ENCODE measurements around the gene ADSS1.

Gene ADSS1

GRCh38 chr14:104794631-104794992 is 70.6 kb downstream of the ADSS1 start:
- peaks cover 4% of the 10 kb centered on the region for H3F3A ChIP-seq (ENCODE audit: insufficient read depth, low read length)
- H3K79me2 ChIP-seq (ENCODE audit: insufficient read depth, low read length), result no peaks in the 10 kb centered on the region
- H4K20me1 ChIP-seq (ENCODE audit: insufficient read depth, low read length), result no peaks in the 10 kb centered on the region
- TF ChIP-seq CTCF (IDR thresholded peaks at IDR 0.05; ENCODE audit: low read length) (peak; percentile 19; the same call in 1 of the 2 replicates), EZH2 (IDR thresholded peaks at IDR 0.05; ENCODE audit: borderline replicate concordance, low read length) (no peak)
- H3K9me3 ChIP-seq (ENCODE audit: low read length), result no peaks in the 10 kb centered on the region
- no peak overlapping the region for H2AFZ ChIP-seq (ENCODE audit: low read length)
- peaks cover 26% of the 10 kb centered on the region for H3K4me1 ChIP-seq (ENCODE audit: insufficient read depth, low read length, severe bottlenecking)
- no peaks in the 10 kb centered on the region for H3K9me2 ChIP-seq (ENCODE audit: low read depth, low read length)
- peak overlapping the region; percentile 2 for H3K27ac ChIP-seq (ENCODE audit: low read depth, low read length, poor library complexity, severe bottlenecking)
- peaks cover under 1% of the 10 kb centered on the region; the same call in 1 of the 2 replicates for H3K27me3 ChIP-seq (ENCODE audit: insufficient read depth, low read length)
- H3K4me3 ChIP-seq (ENCODE audit: low read depth, low read length, poor library complexity, severe bottlenecking), result peak overlapping the region; percentile 89
- peak overlapping the region; percentile 78 for H3K9ac ChIP-seq (ENCODE audit: low read length)
- peaks cover 15% of the 10 kb centered on the region; the same call in 1 of the 2 replicates for H3K36me3 ChIP-seq (ENCODE audit: insufficient read depth, low read length)
- peak overlapping the region; percentile 96 for H3K4me2 ChIP-seq (ENCODE audit: low read length)

- H3F3A ChIP-seq (ENCODE audit: insufficient read depth, low read length), result peaks cover 9% of the 10 kb centered on the region
- H3K27ac ChIP-seq (ENCODE audit: low read depth, low read length, poor library complexity, severe bottlenecking), result peak within 1 kb of the TSS; percentile 2
- H3K4me3 ChIP-seq (ENCODE audit: low read depth, low read length, poor library complexity, severe bottlenecking), result peak within 1 kb of the TSS; percentile 89
- H3K9me3 ChIP-seq (ENCODE audit: low read length), result no peaks in the 10 kb centered on the region
- H3K9me2 ChIP-seq (ENCODE audit: low read depth, low read length), result no peaks in the 10 kb centered on the region
- H3K27me3 ChIP-seq (ENCODE audit: insufficient read depth, low read length), result peaks cover 5% of the 10 kb centered on the region; the same call in 1 of the 2 replicates
- H2AFZ ChIP-seq (ENCODE audit: low read length), result no peak within 1 kb of the TSS
- TF ChIP-seq CTCF (IDR thresholded peaks at IDR 0.05; ENCODE audit: low read length), result no peak
- TF ChIP-seq EZH2 (IDR thresholded peaks at IDR 0.05; ENCODE audit: borderline replicate concordance, low read length), result no peak
- H4K20me1 ChIP-seq (ENCODE audit: insufficient read depth, low read length), result no peaks in the 10 kb centered on the region
- peaks cover 31% of the 10 kb centered on the region for H3K4me1 ChIP-seq (ENCODE audit: insufficient read depth, low read length, severe bottlenecking)
- peak within 1 kb of the TSS; percentile 96 for H3K4me2 ChIP-seq (ENCODE audit: low read length)
- H3K36me3 ChIP-seq (ENCODE audit: insufficient read depth, low read length), result peaks cover 14% of the 10 kb centered on the region; the same call in 1 of the 2 replicates
- H3K9ac ChIP-seq (ENCODE audit: low read length), result peak within 1 kb of the TSS; percentile 78
- H3K79me2 ChIP-seq (ENCODE audit: insufficient read depth, low read length), result no peaks in the 10 kb centered on the region
These were observed 71.2 kb downstream of the ADSS1 start, which contains the start of gene AKT1 for GRCh38 chr14:104794993-104795780. Gene AKT1, minus strand, starts transcription at chr14:104795748. Its CDS starts 3,105 bp downstream, at chr14:104792643.

- Histone ChIP-seq H3K9ac (ENCODE audit: low read length) (peak overlapping the region; percentile 61; the same call in 1 of the 2 replicates), H3K4me3 (ENCODE audit: low read depth, low read length, poor library complexity, severe bottlenecking) (peak overlapping the region; percentile 55), H4K20me1 (ENCODE audit: insufficient read depth, low read length) (no peaks in the 10 kb centered on the region)
These were observed 72.0 kb downstream of the ADSS1 start for GRCh38 chr14:104795781-104796686.

More at GRCh38 chr14:104795781-104796686, 72.0 kb downstream of the ADSS1 start:
- no peaks in the 10 kb centered on the region for H3K79me2 ChIP-seq (ENCODE audit: insufficient read depth, low read length)
- H3K27me3 ChIP-seq (ENCODE audit: insufficient read depth, low read length), result peaks cover 5% of the 10 kb centered on the region; the same call in 1 of the 2 replicates
- TF ChIP-seq EZH2 (IDR thresholded peaks at IDR 0.05; ENCODE audit: borderline replicate concordance, low read length), result no peak
- TF ChIP-seq CTCF (IDR thresholded peaks at IDR 0.05; ENCODE audit: low read length), result no peak
- peaks cover 9% of the 10 kb centered on the region for H3F3A ChIP-seq (ENCODE audit: insufficient read depth, low read length)
- H3K36me3 ChIP-seq (ENCODE audit: insufficient read depth, low read length), result peaks cover 7% of the 10 kb centered on the region; the same call in 1 of the 2 replicates
- peak overlapping the region; percentile 71 for H3K4me2 ChIP-seq (ENCODE audit: low read length)
- H3K9me2 ChIP-seq (ENCODE audit: low read depth, low read length), result no peaks in the 10 kb centered on the region
- H3K9me3 ChIP-seq (ENCODE audit: low read length), result no peaks in the 10 kb centered on the region
- no peak overlapping the region for H2AFZ ChIP-seq (ENCODE audit: low read length)
- peaks cover 31% of the 10 kb centered on the region for H3K4me1 ChIP-seq (ENCODE audit: insufficient read depth, low read length, severe bottlenecking)
- H3K27ac ChIP-seq (ENCODE audit: low read depth, low read length, poor library complexity, severe bottlenecking), result no peak overlapping the region
